ENCODE data around the gene TMEM191C.
"Not testable (repeated sequence)": the region's sequence is repeated elsewhere in the genome, so short reads cannot be mapped to it uniquely, and the experiment has no call there.

DNA sequence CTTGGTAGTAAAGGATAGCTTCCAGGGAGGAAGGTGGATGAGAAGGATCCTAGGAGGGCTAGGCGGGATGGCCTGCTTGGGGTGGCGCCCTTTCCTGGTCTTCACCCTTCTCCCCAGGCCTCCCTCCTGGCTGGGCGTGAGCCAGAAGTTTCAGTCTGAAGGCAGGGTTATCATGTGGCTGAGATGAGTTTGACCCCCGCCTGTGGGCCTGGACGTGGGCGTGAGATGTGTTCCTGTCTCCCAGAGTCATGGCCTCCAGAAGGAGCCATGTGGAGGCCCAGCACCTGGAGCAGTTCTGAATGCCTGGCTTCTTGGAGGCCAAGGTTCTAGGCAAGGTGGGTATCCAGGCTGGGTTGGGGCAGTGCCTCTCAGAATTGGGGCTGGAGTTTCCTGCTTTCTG is 29.2 kb upstream of the TMEM191C start:
- TF ChIP-seq, protein P1, sequence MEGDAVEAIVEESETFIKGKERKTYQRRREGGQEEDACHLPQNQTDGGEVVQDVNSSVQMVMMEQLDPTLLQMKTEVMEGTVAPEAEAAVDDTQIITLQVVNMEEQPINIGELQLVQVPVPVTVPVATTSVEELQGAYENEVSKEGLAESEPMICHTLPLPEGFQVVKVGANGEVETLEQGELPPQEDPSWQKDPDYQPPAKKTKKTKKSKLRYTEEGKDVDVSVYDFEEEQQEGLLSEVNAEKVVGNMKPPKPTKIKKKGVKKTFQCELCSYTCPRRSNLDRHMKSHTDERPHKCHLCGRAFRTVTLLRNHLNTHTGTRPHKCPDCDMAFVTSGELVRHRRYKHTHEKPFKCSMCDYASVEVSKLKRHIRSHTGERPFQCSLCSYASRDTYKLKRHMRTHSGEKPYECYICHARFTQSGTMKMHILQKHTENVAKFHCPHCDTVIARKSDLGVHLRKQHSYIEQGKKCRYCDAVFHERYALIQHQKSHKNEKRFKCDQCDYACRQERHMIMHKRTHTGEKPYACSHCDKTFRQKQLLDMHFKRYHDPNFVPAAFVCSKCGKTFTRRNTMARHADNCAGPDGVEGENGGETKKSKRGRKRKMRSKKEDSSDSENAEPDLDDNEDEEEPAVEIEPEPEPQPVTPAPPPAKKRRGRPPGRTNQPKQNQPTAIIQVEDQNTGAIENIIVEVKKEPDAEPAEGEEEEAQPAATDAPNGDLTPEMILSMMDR (IDR thresholded peaks at IDR 0.05), result not testable (repeated sequence)
- TF ChIP-seq POLR2A (IDR thresholded peaks at IDR 0.05), result not testable (repeated sequence)
